Uterus (tissue), 2 donors: ENCODE data around the gene SCN4A.

Source experiments
- CTCF ChIP-seq, 4 experiments: fragments of 200-600 bp in 2 of 4; fragments of 450-650 bp in 2 of 4; sonication (generic) in 2 of 4; IDR thresholded peaks; one replicate each; pipeline ENCODE4 v1.5.1; 2016 to 2019; ENCODE audit warnings: antibody characterized with exemption in 4 of 4, mild to moderate bottlenecking in 2 of 4, moderate library complexity in 1 of 4
- POLR2A ChIP-seq, 2 donors: fragments of 450-650 bp; IDR thresholded peaks; one replicate each; pipeline ENCODE4 v1.6.1; 2016; ENCODE audit warnings: antibody characterized with exemption in 2 of 2, mild to moderate bottlenecking in 1 of 2, moderate library complexity in 1 of 2

DNA sequence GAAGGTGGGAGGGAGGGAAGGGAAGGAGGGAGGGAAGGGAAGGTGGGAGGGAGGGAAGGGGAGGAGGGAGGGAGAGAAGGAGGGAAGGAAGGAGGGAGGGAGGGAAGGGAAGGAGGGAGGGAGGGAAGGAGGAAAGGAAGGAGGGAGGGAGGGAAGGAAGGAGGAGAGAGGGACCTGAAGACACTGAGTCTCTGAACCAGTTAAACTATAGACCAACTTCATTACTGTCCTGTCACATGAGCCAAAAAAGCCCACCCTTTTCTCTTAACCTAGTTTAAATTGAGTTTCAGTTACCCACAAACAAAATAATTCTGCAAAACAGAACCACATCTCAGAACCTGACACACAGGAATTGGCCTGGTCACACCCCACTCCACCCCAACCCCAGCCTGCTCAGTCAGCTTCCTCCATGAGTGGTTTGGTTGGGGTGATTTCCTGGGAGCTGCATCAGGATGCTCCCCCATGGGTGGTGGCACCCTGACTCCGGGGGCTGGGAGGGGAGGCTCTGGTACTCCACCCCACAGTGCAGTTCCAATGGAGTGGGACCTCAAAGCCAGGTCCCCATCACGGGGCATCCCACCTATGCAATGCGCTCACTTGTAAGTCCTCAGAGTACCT lies 20.8 kb upstream of the SCN4A start:
- TF ChIP-seq POLR2A (IDR thresholded peaks at IDR 0.05) (no peak), CTCF (IDR thresholded peaks at IDR 0.05) (no peak)
